Measurements from ENCODE around the gene EEA1. TPM values are rescaled to one million over a fixed set of nuclear protein-coding genes. Genes with fewer than 3 reads are reported as not detected.
"Not testable (repeated sequence)": the region's sequence is repeated elsewhere in the genome, so short reads cannot be mapped to it uniquely, and the experiment has no call there.

The EEA1 gene
- total and polyA plus RNA-seq, 8 donors: 1.8 to 15.3 (median 8.0) TPM

- ATAC-seq (no peak), DNase-seq (no peak), FAIRE-seq (no peak)
- intact Hi-C loops (cut with DNase I): no loop called here
- Histone ChIP-seq H3K27me3 (no peaks in the 10 kb centered on the region), H3K27ac (no peak overlapping the region), H3K4me3 (no peak overlapping the region), H3K36me3 (no peaks in the 10 kb centered on the region), H3K9me3 (no peaks in the 10 kb centered on the region), H3K4me1 (no peaks in the 10 kb centered on the region)
- no peak for TF ChIP-seq CTCF (IDR thresholded peaks at IDR 0.05)
Measured at GRCh38 chr12:92794814-92795213, 134.3 kb downstream of the EEA1 start.

- ATAC-seq; H3K4me3 ChIP-seq; H3K4me1 ChIP-seq; H3K27me3 ChIP-seq; H3K27ac ChIP-seq; DNase-seq; FAIRE-seq; intact Hi-C loops (cut with DNase I); H3K36me3 ChIP-seq; H3K9me3 ChIP-seq: not testable (repeated sequence)
- WGBS, 2 donors: 96 to 97% methylated on average over 5 of the region's 5 CpGs
Measured at GRCh38 chr12:92794356-92794755, 134.7 kb downstream of the EEA1 start.

- 89 to 94% methylated on average over 1 of the region's 1 CpG for WGBS, 2 donors
- Histone ChIP-seq H3K27me3 (no peaks in the 10 kb centered on the region), H3K9me3 (no peaks in the 10 kb centered on the region), H3K36me3 (no peaks in the 10 kb centered on the region), H3K4me1 (peaks cover 0 to 3% (median 0%) of the 10 kb centered on the region in 3 donors), H3K4me3 (no peak overlapping the region), H3K27ac (no peak overlapping the region)
- peak in 1 of 4 donors; percentile 39 for ATAC-seq
- no peak for TF ChIP-seq CTCF (IDR thresholded peaks at IDR 0.05)
- DNase-seq: no peak
- intact Hi-C loops (cut with DNase I): no loop called here
- no peak for FAIRE-seq
Measured at GRCh38 chr12:92786045-92786444, 143.1 kb downstream of the EEA1 start.

- no peak for ATAC-seq
- FAIRE-seq: no peak
Measured at GRCh38 chr12:92785563-92785950, 143.5 kb downstream of the EEA1 start.

GRCh38 chr12:92784797-92785562 lies 144.1 kb downstream of the EEA1 start:
- intact Hi-C loops (cut with DNase I): no loop called here
- no peak overlapping the region for H3K4me3 ChIP-seq
- WGBS, 2 donors: 50 to 52% methylated on average over 1 of the region's 1 CpG
- ATAC-seq: peak; percentile 96 to 100 (median 100)
- FAIRE-seq: peak; percentile 86
- peak in 2 of 6 donors; percentile 9 to 19 for DNase-seq
- H3K27ac ChIP-seq: no peak overlapping the region
- no peaks in the 10 kb centered on the region for H3K27me3 ChIP-seq
- peak in 3 of 4 donors; percentile 20 to 36 (median 31) for TF ChIP-seq CTCF (IDR thresholded peaks at IDR 0.05)
- H3K4me1 ChIP-seq: peaks cover 0 to 3% (median 0%) of the 10 kb centered on the region in 3 donors
- no peaks in the 10 kb centered on the region for H3K9me3 ChIP-seq
- H3K36me3 ChIP-seq: peaks cover 0 to 1% (median 0%) of the 10 kb centered on the region in 3 donors

More at GRCh38 chr12:92785563-92785950, 143.5 kb downstream of the EEA1 start:
- no peak overlapping the region for H3K4me3 ChIP-seq
- intact Hi-C loops (cut with DNase I): no loop called here
- H3K27me3 ChIP-seq: no peaks in the 10 kb centered on the region
- H3K27ac ChIP-seq: no peak overlapping the region
- H3K9me3 ChIP-seq: no peaks in the 10 kb centered on the region
- no peak for TF ChIP-seq CTCF (IDR thresholded peaks at IDR 0.05)
- 91 to 97% methylated on average over 1 of the region's 1 CpG for WGBS, 2 donors
- DNase-seq: no peak
- no peaks in the 10 kb centered on the region for H3K36me3 ChIP-seq
- peaks cover 0 to 3% (median 0%) of the 10 kb centered on the region in 3 donors for H3K4me1 ChIP-seq
